Measurements from ENCODE around the gene TOE1.
"Not testable (repeated sequence)": the region's sequence is repeated elsewhere in the genome, so short reads cannot be mapped to it uniquely, and the experiment has no call there.

The TOE1 gene

GRCh38 chr1:45356186-45356585, 16.2 kb downstream of the TOE1 start:
- no peak for DNase-seq

DNA sequence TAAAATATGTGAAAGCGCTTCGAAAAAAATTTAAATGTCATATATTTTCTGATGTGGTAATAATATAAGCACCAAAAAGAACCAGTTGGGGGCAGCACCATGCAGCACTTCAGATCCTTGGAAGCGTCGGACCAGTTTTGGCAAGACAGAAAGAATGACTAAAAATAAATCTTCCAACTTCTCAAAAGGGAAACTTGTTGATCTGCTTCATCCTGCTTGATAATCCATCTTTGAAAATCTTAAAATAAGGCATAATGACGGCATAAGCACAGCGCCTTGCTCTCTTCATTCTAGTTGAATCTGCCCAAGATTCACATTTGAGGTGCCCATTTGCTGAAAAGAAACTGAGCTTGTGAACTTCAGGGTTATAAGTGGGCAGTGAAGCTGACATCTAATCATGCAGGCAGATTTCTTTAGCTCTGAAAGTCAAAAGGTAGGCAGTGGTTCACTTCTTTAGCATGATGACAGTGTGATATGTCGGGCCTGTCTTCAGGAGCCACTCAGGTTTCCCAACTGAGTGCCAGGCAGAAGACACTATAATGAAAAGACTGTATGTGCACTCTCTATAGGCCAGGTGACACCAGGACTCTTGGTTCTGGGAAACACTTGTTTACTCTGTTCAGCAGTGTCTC, 20.0 kb downstream of the TOE1 start:
- DNase-seq = peak; percentile 26

GRCh38 chr1:45360981-45361380, 21.0 kb downstream of the TOE1 start:
- not testable (repeated sequence) for DNase-seq

DNA sequence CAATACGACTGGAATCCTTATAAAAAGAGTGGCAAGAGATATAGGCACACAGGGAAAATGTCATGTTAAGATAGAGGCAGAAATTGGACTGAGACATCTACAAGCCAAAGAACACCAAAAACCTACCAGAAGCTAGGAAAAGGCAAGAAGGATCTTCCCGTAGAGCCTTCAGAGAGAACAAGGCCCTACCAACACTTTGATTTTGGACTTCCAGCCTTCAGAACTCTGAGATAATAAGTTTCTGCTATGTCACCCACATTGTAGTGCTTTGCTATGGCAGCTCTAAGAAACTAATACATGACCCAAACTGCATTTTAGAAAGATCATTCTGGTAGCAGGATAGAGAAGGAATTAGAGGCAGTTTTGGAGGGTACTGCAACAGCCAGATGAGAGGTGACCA, 24.3 kb downstream of the TOE1 start:
- DNase-seq = no peak

DNA sequence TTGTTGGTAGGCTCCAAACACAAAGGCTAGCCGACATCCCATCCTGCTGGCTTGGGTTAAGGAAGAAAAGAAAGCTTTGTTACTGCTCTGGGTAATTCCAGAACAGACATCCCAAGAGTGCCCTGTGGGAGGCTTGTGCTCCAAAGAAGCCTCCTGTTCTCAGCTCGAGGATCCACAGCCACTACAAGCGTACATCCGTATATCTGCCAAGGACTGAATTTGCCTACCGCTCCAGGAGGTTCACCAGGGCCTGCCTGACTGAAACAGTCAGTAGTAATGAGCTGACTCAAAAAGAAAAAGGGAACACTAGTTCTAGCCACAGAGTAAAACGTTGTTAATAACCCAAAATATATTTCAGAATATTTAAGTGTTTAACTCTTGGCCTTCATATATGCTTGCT, 25.1 kb downstream of the TOE1 start:
- no peak for DNase-seq

GRCh38 chr1:45370575-45370974, 30.6 kb downstream of the TOE1 start:
- no peak for DNase-seq

DNA sequence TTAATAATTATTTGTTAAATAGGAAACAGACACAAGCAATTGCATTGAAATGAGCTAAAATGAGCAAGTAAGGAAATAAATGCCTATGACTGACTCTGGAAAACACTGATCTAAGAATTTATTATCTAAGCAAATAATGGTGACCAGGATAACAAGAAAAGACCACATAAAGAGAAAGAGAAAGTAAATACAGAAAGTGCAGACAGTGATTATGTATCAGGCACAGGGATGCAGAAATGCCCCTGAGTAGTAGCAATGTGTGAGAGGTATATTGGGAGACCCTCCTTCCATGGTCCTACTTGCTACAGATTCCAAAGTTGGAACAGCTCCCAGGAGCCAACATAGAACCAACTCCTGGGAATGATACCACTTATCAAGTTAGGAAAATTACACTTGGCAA, 33.6 kb downstream of the TOE1 start:
- no peak for DNase-seq

- no peak for DNase-seq
Measured at GRCh38 chr1:45375104-45376090, 35.4 kb downstream of the TOE1 start.

DNA sequence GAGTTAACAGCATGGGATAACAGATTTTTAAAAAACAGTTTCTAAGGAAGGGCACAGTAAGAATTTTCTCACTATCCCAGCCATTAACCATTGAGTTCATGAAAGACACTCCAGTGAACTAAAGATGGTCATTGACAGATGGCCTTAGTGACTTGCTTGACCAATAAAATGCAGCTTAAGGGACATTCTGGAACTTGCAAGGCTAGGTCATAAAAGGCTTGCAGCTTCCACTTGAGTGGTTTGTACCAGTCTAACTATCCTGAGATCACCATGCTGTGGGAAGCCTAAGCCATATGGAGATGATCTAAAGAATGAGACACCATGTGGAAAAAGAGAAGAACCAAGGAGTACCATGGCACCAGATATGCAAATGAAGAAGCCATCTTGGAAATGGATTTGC, 38.2 kb downstream of the TOE1 start:
- no peak for DNase-seq

GRCh38 chr1:45379524-45379923, 39.6 kb downstream of the TOE1 start:
- DNase-seq = no peak

DNA sequence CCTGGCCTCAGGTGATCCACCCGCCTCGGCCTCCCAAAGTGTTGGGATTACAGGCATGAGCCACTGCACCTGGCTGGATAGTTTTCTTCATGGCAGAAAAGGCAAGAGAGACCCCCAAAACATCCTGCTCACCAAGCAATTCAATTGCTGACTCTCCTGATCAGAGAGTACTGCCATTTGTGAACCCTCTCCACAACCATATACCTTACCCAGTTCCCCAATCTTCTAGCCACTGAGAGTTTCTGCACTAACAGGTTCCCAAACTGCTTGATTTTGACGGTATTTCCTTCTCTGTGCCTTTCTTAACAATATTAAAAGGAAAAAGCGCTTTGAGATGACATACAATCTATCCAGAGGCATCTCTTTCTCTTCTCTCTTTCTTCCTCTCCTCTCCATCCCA, 40.2 kb downstream of the TOE1 start:
- DNase-seq = no peak

DNA sequence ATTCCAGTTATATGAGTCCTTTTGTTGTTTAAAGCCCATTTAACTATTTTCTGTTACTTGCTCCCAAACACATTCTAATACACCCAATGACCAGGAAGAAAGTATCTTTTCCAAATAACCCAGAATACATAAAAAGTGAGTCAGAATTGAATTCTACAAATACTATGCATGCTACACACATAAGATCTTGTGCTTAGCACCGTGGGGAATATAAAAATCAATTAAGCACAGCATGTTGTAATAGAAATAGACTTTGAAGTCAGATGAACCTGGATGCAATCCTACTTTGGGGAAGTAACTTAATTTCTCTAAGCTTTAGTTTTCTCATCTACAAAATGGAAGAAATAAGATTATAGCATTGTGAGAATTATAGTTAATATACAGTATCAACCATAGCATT, 40.8 kb downstream of the TOE1 start:
- DNase-seq = no peak

- DNase-seq = no peak
Measured at GRCh38 chr1:45381243-45381642, 41.3 kb downstream of the TOE1 start.

- DNase-seq = no peak
Measured at GRCh38 chr1:45383191-45383590, 43.2 kb downstream of the TOE1 start.

DNA sequence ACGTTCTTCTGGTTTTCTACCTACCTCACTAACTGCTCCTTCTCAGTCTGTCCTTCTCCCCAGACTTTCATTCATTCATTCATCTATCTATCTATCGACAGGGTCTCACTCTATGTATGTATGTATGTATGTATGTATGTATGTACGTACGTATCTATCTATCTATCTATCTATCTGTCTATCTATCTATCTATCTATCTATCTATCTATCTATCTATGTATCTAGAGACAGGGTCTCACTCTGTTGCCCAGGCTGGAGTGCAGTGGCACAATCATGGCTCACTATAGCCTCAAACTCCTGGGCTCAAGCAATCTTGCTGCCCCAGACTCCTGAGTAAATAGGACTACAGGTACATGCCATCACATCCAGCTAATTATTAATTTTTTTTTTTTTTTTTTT, 44.2 kb downstream of the TOE1 start:
- not testable (repeated sequence) for DNase-seq

GRCh38 chr1:45385302-45385701, 45.3 kb downstream of the TOE1 start:
- DNase-seq = no peak

- DNase-seq = no peak
Measured at GRCh38 chr1:45386219-45386618, 46.2 kb downstream of the TOE1 start.

Data from activated CD4-positive, alpha-beta T cell treated with anti-CD3 and anti-CD28 coated beads for 1 hour (primary cell).